Stimulated activated CD8-positive, alpha-beta memory T cell treated with anti-CD3 and anti-CD28 coated beads, Interleukin-15, amount 100 ng/mL, for 1 hour (primary cell): ENCODE measurements around the gene LDHA.

Experiments used
- DNase-seq: peaks from one replicate; pipeline ENCODE4 v3.0.0-alpha.2; 2020; ENCODE audit warnings: low read depth

The LDHA gene

GRCh38 chr11:18394275-18394927, at the start of gene LDHA:
LDHA (plus strand) TSS chr11:18394563; CDS start chr11:18396843, 2,280 bp downstream.
- peak; percentile 99 for DNase-seq

- DNase-seq, result no peak
Measured at GRCh38 chr11:18347471-18348125, 46.8 kb upstream of the LDHA start.

GRCh38 chr11:18352581-18352980, 41.8 kb upstream of the LDHA start:
- DNase-seq, result no peak

- DNase-seq, result no peak
Measured at GRCh38 chr11:18358646-18359045, 35.7 kb upstream of the LDHA start.

- DNase-seq, result no peak
Measured at GRCh38 chr11:18361154-18361553, 33.2 kb upstream of the LDHA start.

- DNase-seq, result no peak
Measured at GRCh38 chr11:18364495-18365073, 29.8 kb upstream of the LDHA start.

GRCh38 chr11:18365741-18366140, 28.6 kb upstream of the LDHA start:
- DNase-seq, result no peak

GRCh38 chr11:18366286-18366685, 28.1 kb upstream of the LDHA start:
- no peak for DNase-seq

- no peak for DNase-seq
Measured at GRCh38 chr11:18367431-18367830, 26.9 kb upstream of the LDHA start.

- DNase-seq, result no peak
Measured at GRCh38 chr11:18368221-18368620, 26.1 kb upstream of the LDHA start.

- DNase-seq, result no peak
Measured at GRCh38 chr11:18369398-18369797, 25.0 kb upstream of the LDHA start.

- DNase-seq, result no peak
Measured at GRCh38 chr11:18371279-18371678, 23.1 kb upstream of the LDHA start.

- DNase-seq, result no peak
Measured at GRCh38 chr11:18372201-18372600, 22.2 kb upstream of the LDHA start.

- no peak for DNase-seq
Measured at GRCh38 chr11:18374956-18375355, 19.4 kb upstream of the LDHA start.

GRCh38 chr11:18375941-18376340, 18.4 kb upstream of the LDHA start:
- DNase-seq, result no peak

- no peak for DNase-seq
Measured at GRCh38 chr11:18379201-18379600, 15.2 kb upstream of the LDHA start.

GRCh38 chr11:18383388-18384156, 10.8 kb upstream of the LDHA start:
- no peak for DNase-seq

GRCh38 chr11:18384157-18384641, 10.2 kb upstream of the LDHA start:
- DNase-seq, result no peak

GRCh38 chr11:18390088-18390487, 4.3 kb upstream of the LDHA start:
- no peak for DNase-seq

- no peak for DNase-seq
Measured at GRCh38 chr11:18392434-18393321, 1.7 kb upstream of the LDHA start.

- no peak for DNase-seq
Measured at GRCh38 chr11:18393581-18394274, 635 bp upstream of the LDHA start.
